Fibroblast of the aortic adventitia (primary cell): ENCODE results near the gene IQGAP1. TPM values are rescaled to one million over a fixed set of nuclear protein-coding genes. Genes with fewer than 3 reads are reported as not detected.

ENCODE experiments used
- small RNA-seq: library from RNA; depleted of rRNA; stranded (forward); fragments of <200 nt; gene quantifications from one replicate; pipeline ENCODE3, GENCODE V24; 2012
- total RNA-seq: library from RNA; depleted of rRNA; stranded (reverse); fragments of >200 nt; gene quantifications from 2 replicates; pipeline ENCODE4 v1.2.3, GENCODE V29; 2012; ENCODE audit warnings: low replicate concordance

Gene IQGAP1
- total RNA-seq, 1 donor, result 289 TPM

Small RNAs within 50 kb of the gene (small RNA-seq; reads per million reads assigned to genes)
- not detected for gene NDUFA3P4

Other genes with a start within 250 kb of the IQGAP1 start
- gene SEMA4B, start 186.9 kb upstream of the IQGAP1 start, total RNA-seq, result 9.2 and 14.5 TPM in 2 replicates
- 12.8 and 32.3 TPM in 2 replicates for gene CIB1, start 154.3 kb upstream of the IQGAP1 start, total RNA-seq
- 8.7 and 9.6 TPM in 2 replicates for gene GDPGP1, start 154.0 kb upstream of the IQGAP1 start, total RNA-seq
- gene TTLL13, start 138.7 kb upstream of the IQGAP1 start, total RNA-seq, result 0.09 TPM in 1 of 2 replicates, not detected in the other
- gene NGRN, start 122.6 kb upstream of the IQGAP1 start, total RNA-seq, result 67.2 and 76.3 TPM in 2 replicates
- 1.4 and 2.3 TPM in 2 replicates for gene ZNF774, start 36.0 kb upstream of the IQGAP1 start, total RNA-seq
- 10.9 and 15.7 TPM in 2 replicates for gene CRTC3, start 141.7 kb downstream of the IQGAP1 start, total RNA-seq